Stimulated activated naive CD8-positive, alpha-beta T cell treated with anti-CD3 and anti-CD28 coated beads, Interleukin-15, Interleukin-2, amounts not matched to agents 100 ng/mL and 50 ng/mL, for 24 hours (primary cell): ENCODE data around the gene METAP1D.

Experiments
- H3K27ac Mint-ChIP-seq: one replicate; pipeline ENCODE4 v1.8.0; 2021; ENCODE audit warnings: mild to moderate bottlenecking, mixed read lengths
- H3K27me3 Mint-ChIP-seq: one replicate; pipeline ENCODE4 v1.8.0; 2021; ENCODE audit warnings: mixed read lengths
- H3K36me3 Mint-ChIP-seq: one replicate; pipeline ENCODE4 v1.8.0; 2021; ENCODE audit warnings: low read depth, mixed read lengths
- H3K4me1 Mint-ChIP-seq: one replicate; pipeline ENCODE4 v1.8.0; 2021; ENCODE audit warnings: low read depth, mixed read lengths
- H3K4me3 Mint-ChIP-seq: one replicate; pipeline ENCODE4 v1.8.0; 2021; ENCODE audit warnings: mild to moderate bottlenecking, mixed read lengths
- H3K9me3 Mint-ChIP-seq: one replicate; pipeline ENCODE4 v1.8.0; 2021; ENCODE audit warnings: mixed read lengths

Gene METAP1D

DNA sequence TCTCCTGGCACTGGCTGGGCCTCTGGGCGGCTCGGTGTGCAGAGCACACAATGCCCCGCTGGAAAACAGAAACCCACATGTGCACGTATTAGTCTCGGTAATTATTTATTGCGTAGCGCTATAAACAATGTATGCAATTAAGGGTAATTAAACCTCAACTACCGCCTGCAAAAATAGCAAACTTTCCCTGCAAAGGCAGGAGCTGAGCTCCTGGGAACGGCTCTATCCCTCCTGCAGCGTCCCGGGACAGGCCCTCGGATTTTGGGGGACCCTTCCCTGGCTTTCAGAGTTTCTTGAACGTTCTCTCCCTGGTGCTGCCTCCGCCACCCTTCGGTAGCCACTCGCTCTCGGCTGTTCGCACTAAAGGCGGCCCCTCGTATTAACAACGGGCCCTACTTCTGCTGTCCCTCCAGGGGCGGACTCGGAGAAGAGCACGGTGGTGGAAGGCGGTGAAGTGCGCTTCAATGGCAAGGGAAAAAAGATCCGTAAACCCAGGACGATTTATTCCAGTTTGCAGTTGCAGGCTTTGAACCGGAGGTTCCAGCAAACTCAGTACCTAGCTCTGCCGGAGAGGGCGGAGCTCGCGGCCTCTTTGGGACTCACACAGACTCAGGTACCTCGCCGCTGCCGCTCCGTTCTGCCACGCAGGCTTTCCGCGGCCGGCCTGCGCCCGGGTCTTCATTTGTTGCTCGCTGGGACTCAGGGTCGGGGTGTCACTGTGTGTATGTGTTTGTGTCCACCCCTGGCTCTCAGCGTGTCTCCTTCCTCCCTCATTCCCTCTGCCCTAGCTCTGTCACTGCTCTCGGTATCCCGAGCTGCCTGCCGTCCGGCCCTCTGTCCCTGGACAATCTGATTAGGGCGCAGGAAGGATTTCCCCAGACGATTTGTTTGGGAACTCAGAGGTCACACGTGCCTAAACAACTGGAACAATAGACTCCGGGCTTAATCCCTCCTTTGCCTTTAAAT lies 86.8 kb downstream of the METAP1D start:
- Mint-ChIP-seq H3K4me3 (peak overlapping the region; percentile 36), H3K27me3 (peaks cover 91% of the 10 kb centered on the region), H3K4me1 (peaks cover 50% of the 10 kb centered on the region), H3K36me3 (peaks cover 5% of the 10 kb centered on the region), H3K9me3 (no peaks in the 10 kb centered on the region), H3K27ac (no peak overlapping the region)

DNA sequence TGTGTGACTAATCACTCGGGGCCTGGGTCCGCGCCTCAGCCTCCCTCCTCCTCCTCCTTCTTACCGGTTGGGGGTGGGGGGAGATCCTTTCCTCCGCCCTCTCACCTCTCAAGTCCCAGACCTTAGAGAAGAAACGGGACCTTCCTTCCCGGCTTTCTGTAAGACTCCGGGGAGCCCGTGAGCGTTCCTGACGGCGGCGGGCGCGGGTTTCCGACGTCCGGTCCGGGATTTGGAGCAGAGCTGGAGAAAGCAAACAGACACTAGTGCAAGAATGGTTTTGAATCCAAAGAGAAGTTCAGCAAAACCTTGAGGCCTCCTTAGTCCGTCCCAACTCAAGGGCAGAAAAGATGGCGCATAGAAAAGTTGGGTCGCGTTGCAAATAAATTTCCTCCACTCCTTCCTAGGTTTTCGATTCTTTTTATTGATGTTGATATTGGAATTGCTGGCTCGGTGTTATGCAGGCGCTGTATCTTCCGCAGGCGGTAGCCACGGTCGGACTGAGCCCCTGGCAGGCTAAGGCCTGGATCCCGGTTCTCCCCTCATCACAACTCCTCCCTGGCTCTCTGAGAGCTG lies 87.5 kb downstream of the METAP1D start:
- Mint-ChIP-seq H3K27ac (peak overlapping the region; percentile 89), H3K4me3 (peak overlapping the region; percentile 66), H3K4me1 (peaks cover 50% of the 10 kb centered on the region), H3K36me3 (peaks cover 5% of the 10 kb centered on the region), H3K27me3 (peaks cover 91% of the 10 kb centered on the region), H3K9me3 (no peaks in the 10 kb centered on the region)

DNA sequence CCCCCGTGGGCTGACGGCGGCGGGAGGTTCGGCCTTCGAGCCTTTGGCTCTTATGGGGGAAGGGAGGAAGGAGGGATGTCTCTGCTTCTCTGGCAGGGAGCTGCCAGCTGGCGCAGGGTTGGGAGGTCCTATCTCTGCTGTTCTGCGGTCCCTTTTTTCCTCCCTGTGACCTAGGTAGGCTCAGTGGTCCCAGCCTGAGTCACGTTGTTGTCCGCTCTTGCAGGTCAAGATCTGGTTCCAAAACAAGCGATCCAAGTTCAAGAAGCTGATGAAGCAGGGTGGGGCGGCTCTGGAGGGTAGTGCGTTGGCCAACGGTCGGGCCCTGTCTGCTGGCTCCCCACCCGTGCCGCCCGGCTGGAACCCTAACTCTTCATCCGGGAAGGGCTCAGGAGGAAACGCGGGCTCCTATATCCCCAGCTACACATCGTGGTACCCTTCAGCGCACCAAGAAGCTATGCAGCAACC lies 88.1 kb downstream of the METAP1D start:
- Mint-ChIP-seq H3K27ac (peak overlapping the region; percentile 89), H3K4me3 (peak overlapping the region; percentile 66), H3K9me3 (no peaks in the 10 kb centered on the region), H3K36me3 (peaks cover 5% of the 10 kb centered on the region), H3K4me1 (peaks cover 50% of the 10 kb centered on the region), H3K27me3 (peaks cover 91% of the 10 kb centered on the region)

DNA sequence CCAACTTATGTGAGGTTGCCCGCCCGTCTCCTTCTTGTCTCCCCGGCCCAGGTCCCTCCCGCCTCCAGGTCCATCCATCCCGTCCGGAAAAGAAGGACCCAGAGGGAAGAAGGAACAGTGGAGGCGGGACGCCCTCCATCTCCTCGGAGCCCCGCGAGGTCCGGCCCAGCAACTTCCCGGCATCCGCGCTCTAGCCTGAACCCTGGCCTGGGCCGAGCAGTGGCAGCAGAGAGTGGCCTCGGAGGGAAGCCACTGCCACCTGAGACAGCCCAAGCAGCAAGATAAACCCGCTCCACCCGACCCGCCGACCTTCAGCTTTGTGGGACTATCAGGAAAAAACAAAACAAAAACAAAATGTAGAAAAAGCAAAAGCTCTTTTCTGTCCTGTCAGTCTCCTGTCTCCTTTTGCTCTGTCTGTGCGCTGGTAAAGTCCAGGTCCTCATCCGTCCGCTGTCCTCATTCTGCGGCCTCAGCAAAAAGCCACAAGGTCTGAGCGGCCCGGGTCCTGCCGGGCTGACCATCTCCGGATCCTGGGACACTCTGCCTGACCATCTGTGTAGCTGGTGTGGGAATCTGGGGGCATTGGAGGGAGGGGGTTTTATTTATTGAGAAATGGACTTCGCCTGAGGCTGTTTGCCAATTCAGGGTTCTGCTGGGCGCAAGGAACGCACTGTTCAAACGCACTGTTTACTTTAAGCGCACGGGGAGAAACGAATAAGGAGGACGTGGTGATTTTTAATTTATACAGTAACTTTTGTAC lies 88.7 kb downstream of the METAP1D start:
- H3K27ac Mint-ChIP-seq: peak overlapping the region; percentile 50
- peaks cover 5% of the 10 kb centered on the region for H3K36me3 Mint-ChIP-seq
- no peaks in the 10 kb centered on the region for H3K9me3 Mint-ChIP-seq

DNA sequence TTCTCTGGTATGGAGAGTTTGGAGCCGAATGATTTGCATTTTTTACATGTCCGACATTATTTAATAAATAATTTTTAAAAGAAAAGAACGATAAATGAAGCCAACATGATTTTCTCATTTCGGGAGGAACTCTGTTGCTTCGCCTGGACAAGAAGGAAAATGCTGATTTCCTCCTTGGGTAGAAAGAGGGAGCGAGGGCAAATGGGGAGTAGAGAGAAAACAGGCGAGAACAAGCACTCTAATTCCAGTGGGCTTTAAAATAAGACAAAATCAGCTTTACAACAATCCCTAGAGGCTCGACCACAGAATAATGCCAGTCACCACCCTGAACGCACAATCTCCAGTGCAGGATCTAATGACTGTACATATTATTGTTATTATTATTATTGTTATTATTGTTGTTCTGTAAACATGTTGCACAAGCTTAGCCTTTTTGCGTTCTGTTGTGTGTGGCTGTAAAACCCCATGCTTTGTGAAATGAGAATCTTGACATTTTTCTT lies 89.3 kb downstream of the METAP1D start:
- no peaks in the 10 kb centered on the region for H3K9me3 Mint-ChIP-seq
- H3K4me1 Mint-ChIP-seq: peaks cover 53% of the 10 kb centered on the region

More for the DNA sequence above, 88.7 kb downstream of the METAP1D start:
- Mint-ChIP-seq H3K4me3 (no peak overlapping the region), H3K27me3 (peaks cover 93% of the 10 kb centered on the region), H3K4me1 (peaks cover 53% of the 10 kb centered on the region)

DNA sequence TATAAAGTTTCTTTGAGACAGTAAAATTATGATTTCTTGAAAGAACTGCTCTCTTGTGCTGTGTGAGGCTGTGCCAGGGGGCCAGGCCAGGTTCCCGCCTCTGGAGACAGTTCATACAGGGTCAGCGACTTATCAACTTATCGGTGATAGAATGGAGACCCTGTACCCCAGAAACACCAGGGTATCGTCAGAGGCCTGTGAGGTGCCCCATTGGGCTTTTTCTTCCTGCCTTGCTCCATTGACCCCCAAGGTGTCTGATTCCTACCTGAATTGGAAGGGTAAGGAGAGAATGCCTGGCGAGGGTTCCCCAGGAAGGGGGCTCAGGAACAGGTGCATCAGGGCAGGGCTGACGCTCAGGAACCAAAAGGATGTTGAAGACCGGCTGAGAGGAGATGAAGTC lies 89.9 kb downstream of the METAP1D start:
- Mint-ChIP-seq H3K4me1 (peaks cover 49% of the 10 kb centered on the region), H3K27me3 (peaks cover 92% of the 10 kb centered on the region), H3K4me3 (no peak overlapping the region), H3K36me3 (peaks cover 5% of the 10 kb centered on the region), H3K9me3 (no peaks in the 10 kb centered on the region), H3K27ac (no peak overlapping the region)

More for the DNA sequence above, 89.3 kb downstream of the METAP1D start:
- Mint-ChIP-seq H3K36me3 (peaks cover 5% of the 10 kb centered on the region), H3K27ac (no peak overlapping the region), H3K4me3 (no peak overlapping the region), H3K27me3 (peaks cover 93% of the 10 kb centered on the region)

DNA sequence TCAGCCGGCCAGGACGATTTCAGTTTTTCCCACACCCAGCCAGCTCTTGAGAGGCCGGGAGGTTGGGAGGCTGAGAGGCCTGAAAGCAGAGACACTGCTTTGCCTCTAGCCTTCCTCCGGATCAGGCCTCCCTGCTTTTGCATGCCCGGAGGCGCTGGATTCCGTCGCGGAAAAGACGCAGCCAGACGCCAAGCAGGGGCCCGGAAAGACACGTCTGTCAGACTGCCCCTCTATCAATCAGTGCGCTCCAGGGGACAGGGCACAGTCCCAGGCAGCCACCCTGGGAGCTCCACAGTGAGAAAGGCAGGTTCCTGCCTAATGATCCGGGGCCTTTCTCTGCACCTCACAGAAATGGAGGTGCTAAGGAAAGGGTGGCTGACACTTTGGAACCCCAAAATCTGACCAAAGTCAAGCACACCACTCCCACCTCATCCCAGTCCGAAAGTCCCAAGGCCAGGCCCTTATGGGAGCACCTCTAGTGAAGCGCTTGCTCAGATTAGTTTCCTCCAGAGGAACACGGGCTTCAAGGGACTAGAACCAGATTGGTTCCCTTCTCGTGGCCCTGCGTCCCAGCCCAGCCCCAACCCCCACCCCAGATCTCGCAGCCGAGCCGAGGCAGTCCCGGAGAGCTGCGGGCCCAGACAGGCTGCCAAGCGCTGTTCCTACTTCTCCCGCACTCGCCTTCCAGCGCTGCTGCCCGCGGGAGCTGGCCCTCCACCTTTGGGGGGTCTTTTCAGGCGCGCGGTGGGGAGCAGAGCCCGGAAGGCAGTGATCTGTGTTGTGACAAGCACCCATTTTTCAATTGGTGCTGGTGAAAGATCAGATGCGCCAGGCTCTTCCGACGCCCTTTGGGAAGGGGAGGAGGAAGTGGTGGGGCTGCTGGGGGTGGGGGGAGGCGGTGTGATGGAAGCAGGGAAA lies 90.5 kb downstream of the METAP1D start:
- Mint-ChIP-seq H3K9me3 (no peaks in the 10 kb centered on the region), H3K27me3 (peaks cover 92% of the 10 kb centered on the region), H3K27ac (no peak overlapping the region), H3K4me3 (no peak overlapping the region), H3K4me1 (peaks cover 47% of the 10 kb centered on the region), H3K36me3 (peaks cover 5% of the 10 kb centered on the region)

DNA sequence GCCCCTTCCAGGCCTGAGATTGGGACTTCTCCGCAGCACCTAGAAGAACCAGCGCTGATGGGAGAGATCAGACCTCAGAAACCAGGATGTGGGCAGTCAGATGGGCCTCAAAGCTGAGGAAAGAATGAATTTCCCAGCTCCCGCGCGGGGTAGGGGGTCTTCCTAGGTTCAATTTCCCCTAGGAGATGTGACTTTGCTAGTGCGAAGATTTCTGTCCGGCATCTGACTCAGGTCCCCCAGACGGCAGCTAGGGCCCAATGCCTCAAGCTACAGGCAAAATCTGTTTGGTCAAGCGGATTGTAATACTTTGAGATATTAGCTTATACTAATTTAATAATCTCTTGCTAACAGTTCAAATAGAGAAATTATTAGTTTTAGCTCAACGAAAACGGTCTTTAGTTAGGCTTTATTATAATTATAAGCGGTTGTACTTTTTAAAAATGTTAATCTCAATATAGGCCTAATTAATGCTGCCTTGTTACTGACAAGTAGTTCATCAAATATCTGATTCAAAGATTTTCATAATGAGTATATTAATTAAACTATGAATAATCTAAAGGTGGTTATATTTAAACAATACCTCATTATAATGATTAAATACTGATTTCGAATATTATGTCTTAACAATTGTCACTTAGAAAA lies 91.4 kb downstream of the METAP1D start:
- H3K36me3 Mint-ChIP-seq: peaks cover 5% of the 10 kb centered on the region
- no peak overlapping the region for H3K27ac Mint-ChIP-seq
- H3K9me3 Mint-ChIP-seq: no peaks in the 10 kb centered on the region
- no peak overlapping the region for H3K4me3 Mint-ChIP-seq
- H3K4me1 Mint-ChIP-seq: peaks cover 49% of the 10 kb centered on the region
- H3K27me3 Mint-ChIP-seq: peaks cover 92% of the 10 kb centered on the region

DNA sequence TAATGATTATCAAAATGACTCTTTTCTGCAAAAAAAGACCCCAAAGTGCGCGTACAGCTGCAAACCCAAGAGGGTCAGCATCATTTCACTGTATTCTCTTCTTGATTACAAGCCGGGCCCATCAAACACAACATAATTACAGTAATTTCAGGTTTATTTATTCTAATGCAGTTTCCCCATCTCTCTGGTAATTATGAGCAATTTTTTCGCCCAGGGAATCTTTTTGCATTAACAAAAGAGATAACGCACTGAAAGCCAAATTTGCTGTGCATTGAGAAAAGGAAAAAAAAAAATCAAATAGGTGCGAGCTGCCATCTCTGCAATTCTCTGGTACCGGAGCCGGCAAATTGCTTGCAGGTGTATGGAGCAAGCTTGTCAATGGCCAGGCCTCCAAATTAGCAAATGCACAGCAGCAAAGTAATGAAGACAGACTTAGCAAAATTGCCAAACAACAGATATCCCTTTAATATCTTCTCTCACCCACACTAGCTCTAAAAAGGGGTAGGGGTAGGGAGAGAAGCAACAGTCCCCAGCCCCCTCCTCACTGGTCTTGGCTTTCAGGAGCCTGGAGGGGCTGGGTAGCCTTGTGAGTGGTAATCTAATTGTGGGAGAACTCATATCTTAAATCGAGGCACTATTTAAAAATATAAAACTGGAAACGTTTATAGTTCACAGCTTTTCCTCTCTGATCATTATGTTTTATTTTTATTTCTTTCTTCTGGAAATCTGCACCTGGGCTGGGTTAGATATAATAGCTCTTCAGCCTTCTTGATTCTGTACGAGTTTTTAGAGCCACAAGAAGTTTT lies 92.2 kb downstream of the METAP1D start:
- peaks cover 90% of the 10 kb centered on the region for H3K27me3 Mint-ChIP-seq
- no peak overlapping the region for H3K27ac Mint-ChIP-seq
- H3K36me3 Mint-ChIP-seq: peaks cover 5% of the 10 kb centered on the region
- H3K4me3 Mint-ChIP-seq: no peak overlapping the region
- H3K9me3 Mint-ChIP-seq: no peaks in the 10 kb centered on the region
- peaks cover 48% of the 10 kb centered on the region for H3K4me1 Mint-ChIP-seq

DNA sequence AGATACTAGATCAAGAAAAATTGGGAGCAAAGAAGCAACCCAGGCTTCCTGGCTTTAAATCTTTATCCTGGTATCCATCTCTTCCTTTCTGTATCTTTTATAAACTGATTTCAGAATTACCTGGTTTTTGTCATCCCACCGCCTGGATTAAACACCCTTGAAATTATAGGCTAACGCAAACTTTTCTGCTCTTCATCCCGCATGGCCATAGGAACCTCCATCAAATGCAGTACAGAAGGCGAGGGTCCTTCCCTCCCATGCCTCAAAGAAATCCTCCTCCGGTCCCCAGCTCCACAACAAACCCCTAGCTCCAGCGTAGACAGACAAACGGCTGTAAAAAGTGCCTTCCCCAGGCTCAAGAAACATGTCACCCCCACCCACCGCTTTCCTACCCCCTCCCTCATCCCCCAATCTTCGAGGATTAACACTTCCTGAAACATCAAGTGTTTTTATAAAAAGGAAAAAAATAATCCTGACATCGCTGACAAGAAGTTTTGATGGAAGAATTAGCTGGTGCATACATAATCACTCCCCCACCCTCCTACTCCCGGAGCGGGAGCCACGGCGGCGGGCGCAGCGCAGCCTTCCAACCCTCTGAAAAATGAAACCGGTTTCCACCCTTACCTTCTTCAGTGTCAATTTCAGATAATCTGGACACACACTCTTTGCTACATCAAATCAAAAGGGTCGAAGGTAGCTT lies 93.1 kb downstream of the METAP1D start:
- Mint-ChIP-seq H3K9me3 (no peaks in the 10 kb centered on the region), H3K27ac (peak overlapping the region; percentile 38), H3K27me3 (peaks cover 88% of the 10 kb centered on the region), H3K4me3 (no peak overlapping the region), H3K4me1 (peaks cover 48% of the 10 kb centered on the region), H3K36me3 (no peaks in the 10 kb centered on the region)

DNA sequence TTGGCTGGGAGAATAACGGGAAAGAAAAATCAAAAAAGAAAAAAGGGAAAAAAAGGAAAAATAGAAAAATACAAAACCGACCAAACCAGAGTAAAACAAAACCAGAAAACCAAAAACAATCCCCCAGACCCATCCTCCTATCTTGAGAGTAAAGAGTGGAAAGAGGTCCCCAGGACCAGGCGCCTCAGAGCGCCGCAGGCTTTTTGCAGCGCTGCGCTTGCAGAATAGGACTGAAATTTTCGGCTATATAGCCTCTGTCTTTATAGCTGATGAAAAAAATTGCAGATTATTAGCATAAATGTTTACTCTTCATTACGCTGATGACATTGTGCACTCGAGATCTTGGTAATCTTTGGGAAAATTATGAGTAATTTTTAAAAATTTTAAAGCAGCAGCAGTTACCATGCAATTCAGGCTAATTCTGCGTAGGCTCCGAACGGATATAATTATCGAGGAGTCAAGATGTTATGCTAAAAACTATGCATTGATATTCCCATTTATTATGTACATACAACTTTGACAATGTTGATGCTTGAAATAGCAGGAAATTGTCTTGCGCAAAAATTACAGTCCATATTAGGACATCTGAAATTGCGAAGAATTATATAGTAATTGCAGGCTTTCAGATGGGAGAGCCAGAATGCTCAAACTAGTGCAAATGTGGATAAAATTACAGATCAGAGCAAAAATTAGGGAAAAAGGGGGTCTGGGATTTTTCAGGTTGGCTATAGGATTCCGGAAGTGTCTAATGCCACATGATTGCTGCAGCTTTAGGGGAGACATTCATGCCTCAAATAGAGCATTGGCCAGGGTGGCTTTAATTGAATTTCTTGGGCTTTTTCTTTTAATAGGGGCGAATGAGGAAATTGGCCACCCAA lies 93.9 kb downstream of the METAP1D start:
- peaks cover 47% of the 10 kb centered on the region for H3K4me1 Mint-ChIP-seq
- peaks cover 85% of the 10 kb centered on the region for H3K27me3 Mint-ChIP-seq
- H3K9me3 Mint-ChIP-seq: no peaks in the 10 kb centered on the region
- H3K36me3 Mint-ChIP-seq: peaks cover 4% of the 10 kb centered on the region
- peak overlapping the region; percentile 26 for H3K27ac Mint-ChIP-seq
- peak overlapping the region; percentile 21 for H3K4me3 Mint-ChIP-seq
